H1 (cell line): Measurements from ENCODE around the gene EDN1. TPM values are rescaled to one million over a fixed set of nuclear protein-coding genes. Genes with fewer than 3 reads are reported as not detected.

Source experiments
- CTCF ChIA-PET: fragments of 300-600 bp; sonication (Branson Sonifier 250); formaldehyde crosslinking; loops from one replicate; lab custom pipeline; 2021; ENCODE audit not compliant: partially characterized antibody; lab: Charles Lee
- POLR2A ChIA-PET: fragments of 300-600 bp; sonication (Branson Sonifier 250); formaldehyde crosslinking; loops from one replicate; lab custom pipeline; 2021; ENCODE audit warnings: inconsistent platforms; ENCODE audit not compliant: partially characterized antibody; lab: Charles Lee
- DNase-seq, 2 experiments: peaks; one replicate each; pipeline versions ENCODE4 v3.0.0 to v3.0.0-alpha.2; 2010 to 2022; ENCODE audit warnings: low spot score in 2 of 2, low read depth in 1 of 2, mixed read lengths in 1 of 2
- FAIRE-seq: peaks from 2 replicates; lab custom pipeline; 2011; peaks lifted over from hg19 to GRCh38; lab: Jason Lieb, UNC
- H2AFZ ChIP-seq: 2 replicates; pipeline ENCODE4 v1.8.1; 2012; ENCODE audit warnings: low read length, inconsistent platforms
- H2AK5ac ChIP-seq: 2 replicates; pipeline ENCODE4 v1.6.1; 2013; ENCODE audit warnings: low read depth, low read length
- H2BK120ac ChIP-seq: replicated peaks from 2 replicates; pipeline ENCODE3; 2013; ENCODE audit warnings: low read depth, low read length, inconsistent platforms
- H2BK12ac ChIP-seq: 2 replicates; pipeline ENCODE4 v1.6.1; 2013; ENCODE audit warnings: low read depth, low read length
- H2BK15ac ChIP-seq: 2 replicates; pipeline ENCODE4 v1.6.1; 2013; ENCODE audit warnings: low read length
- H2BK20ac ChIP-seq: 2 replicates; pipeline ENCODE4 v1.6.1; 2013; ENCODE audit warnings: low read length
- H2BK5ac ChIP-seq: 2 replicates; pipeline ENCODE4 v1.6.1; 2013; ENCODE audit warnings: low read depth, low read length
- H3K14ac ChIP-seq: 2 replicates; pipeline ENCODE4 v1.6.1; 2013; ENCODE audit warnings: inconsistent platforms; ENCODE audit not compliant: insufficient read length
- H3K18ac ChIP-seq: 2 replicates; pipeline ENCODE4 v1.6.1; 2013; ENCODE audit warnings: low read length; ENCODE audit errors: extremely low read depth
- H3K23ac ChIP-seq: 2 replicates; pipeline ENCODE4 v1.6.1; 2013; ENCODE audit warnings: inconsistent platforms; ENCODE audit not compliant: insufficient read length
- H3K23me2 ChIP-seq: 2 replicates; pipeline ENCODE4 v1.6.1; 2013; ENCODE audit warnings: low read depth, low read length
- H3K27ac ChIP-seq: 2 replicates; pipeline ENCODE4 v1.6.1; 2011; ENCODE audit warnings: low read depth, low read length, inconsistent platforms
- H3K27me3 ChIP-seq, 4 experiments: replicated peaks in 1 of 4; 1 replicate in 1 of 4; 2 replicates in 3 of 4; pipeline versions ENCODE4 v1.6.1 to v1.8.1; 2011 to 2013; ENCODE audit warnings: low read length in 3 of 4, mild to moderate bottlenecking in 3 of 4, inconsistent platforms in 2 of 4, mixed read lengths in 2 of 4, moderate library complexity in 1 of 4; ENCODE audit not compliant: control insufficient read depth in 3 of 4, insufficient read depth in 3 of 4; ENCODE audit errors: extremely low read depth in 1 of 4
- H3K36me3 ChIP-seq, 4 experiments: 2 replicates each; pipeline versions ENCODE4 v1.6.1 to v1.8.1; 2011 to 2013; ENCODE audit warnings: mild to moderate bottlenecking in 4 of 4, low read length in 3 of 4, moderate library complexity in 2 of 4, control low read depth in 1 of 4, inconsistent platforms in 1 of 4; ENCODE audit not compliant: insufficient read depth in 4 of 4, control insufficient read depth in 2 of 4
- H3K4ac ChIP-seq: replicated peaks from 2 replicates; pipeline ENCODE3; 2013; ENCODE audit warnings: low read length, low read depth, mixed read lengths, inconsistent platforms; ENCODE audit not compliant: insufficient read length
- H3K4me1 ChIP-seq, 4 experiments: replicated peaks in 1 of 4; 1 replicate in 1 of 4; 2 replicates in 3 of 4; pipeline versions ENCODE4 v1.6.1 to v1.8.1; 2011 to 2013; ENCODE audit warnings: low read length in 3 of 4, inconsistent platforms in 2 of 4, mixed read lengths in 1 of 4; ENCODE audit not compliant: insufficient read depth in 4 of 4, control insufficient read depth in 3 of 4
- H3K4me2 ChIP-seq, 2 experiments: 2 replicates each; pipeline versions ENCODE4 v1.6.1 to v1.8.1; 2011 to 2013; ENCODE audit warnings: low read depth in 2 of 2, low read length in 2 of 2, control low read depth in 1 of 2, inconsistent platforms in 1 of 2, mild to moderate bottlenecking in 1 of 2; ENCODE audit not compliant: insufficient read depth in 1 of 2
- H3K4me3 ChIP-seq, 4 experiments: fragments of 200-600, 300-600 bp in 1 of 4; sonication (generic), shearing (Covaris generic), sonication (Bioruptor Twin) in 1 of 4; 2 replicates each; pipeline versions ENCODE4 v1.5.1 to v1.8.1; 2011 to 2016; ENCODE audit warnings: low read length in 4 of 4, low read depth in 3 of 4, control low read depth in 2 of 4, inconsistent platforms in 2 of 4, mild to moderate bottlenecking in 2 of 4, mixed read lengths in 1 of 4, moderate library complexity in 1 of 4; ENCODE audit not compliant: insufficient read depth in 2 of 4; ENCODE audit errors: extremely low read depth in 1 of 4
- H3K56ac ChIP-seq: replicated peaks from 2 replicates; pipeline ENCODE3; 2013; ENCODE audit warnings: low read depth, mild to moderate bottlenecking, mixed read lengths, low read length, inconsistent platforms; ENCODE audit not compliant: insufficient read length
- H3K79me1 ChIP-seq: 2 replicates; pipeline ENCODE4 v1.6.1; 2013; ENCODE audit warnings: low read depth, low read length, control low read depth
- H3K79me2 ChIP-seq, 2 experiments: 2 replicates each; pipeline versions ENCODE4 v1.6.1 to v1.8.1; 2012 to 2013; ENCODE audit warnings: low read length in 2 of 2, mild to moderate bottlenecking in 2 of 2, inconsistent platforms in 1 of 2; ENCODE audit not compliant: insufficient read depth in 2 of 2, control insufficient read depth in 1 of 2
- H3K9ac ChIP-seq, 4 experiments: replicated peaks in 1 of 4; 1 replicate in 1 of 4; 2 replicates in 3 of 4; pipeline versions ENCODE4 v1.6.1 to v1.8.1; 2011 to 2013; ENCODE audit warnings: low read depth in 3 of 4, low read length in 3 of 4, control low read depth in 2 of 4, mild to moderate bottlenecking in 2 of 4, moderate library complexity in 2 of 4, inconsistent platforms in 1 of 4; ENCODE audit errors: extremely low read depth in 1 of 4
- H3K9me3 ChIP-seq, 2 experiments: 2 replicates each; pipeline versions ENCODE4 v1.6.1 to v1.8.1; 2012 to 2013; ENCODE audit warnings: mild to moderate bottlenecking in 2 of 2, moderate library complexity in 2 of 2, control low read depth in 1 of 2, inconsistent platforms in 1 of 2, low read depth in 1 of 2, low read length in 1 of 2, mixed read lengths in 1 of 2; ENCODE audit not compliant: insufficient read depth in 2 of 2
- H4K20me1 ChIP-seq, 2 experiments: replicated peaks in 1 of 2; 2 replicates each; pipeline versions ENCODE3 to v1.8.1; 2011 to 2013; ENCODE audit warnings: inconsistent platforms in 2 of 2, low read length in 2 of 2, mild to moderate bottlenecking in 1 of 2; ENCODE audit not compliant: insufficient read depth in 2 of 2, control insufficient read depth in 1 of 2
- H4K5ac ChIP-seq: 2 replicates; pipeline ENCODE4 v1.6.1; 2013; ENCODE audit warnings: low read length, low read depth, mixed read lengths, inconsistent platforms; ENCODE audit not compliant: insufficient read length
- H4K8ac ChIP-seq: 2 replicates; pipeline ENCODE4 v1.8.0; 2013; ENCODE audit warnings: mild to moderate bottlenecking, moderate library complexity, low read length, inconsistent platforms; ENCODE audit not compliant: insufficient read depth; ENCODE audit errors: extremely low read depth
- H4K91ac ChIP-seq: replicated peaks from 2 replicates; pipeline ENCODE3; 2013; ENCODE audit warnings: low read length, mixed read lengths, inconsistent platforms; ENCODE audit not compliant: insufficient read length
- BACH1 ChIP-seq: IDR thresholded peaks from 2 replicates; pipeline ENCODE4 v1.6.1; 2012; ENCODE audit warnings: low read length, improper control_type of control experiment
- EZH2 ChIP-seq: fragments of 200-600 bp; sonication (generic); IDR thresholded peaks from 2 replicates; pipeline ENCODE4 v1.7.1; 2012; ENCODE audit warnings: low read depth, mild to moderate bottlenecking, moderate library complexity, low read length, inconsistent platforms; ENCODE audit not compliant: severe bottlenecking
- KDM1A ChIP-seq: fragments of 200-600, 300-600 bp; sonication (generic); IDR thresholded peaks from 2 replicates; pipeline ENCODE4 v1.7.1; 2016; ENCODE audit warnings: mild to moderate bottlenecking, low read length, borderline replicate concordance
- KDM5A ChIP-seq: fragments of 200-600 bp; IDR thresholded peaks from 2 replicates; pipeline ENCODE4 v1.7.1; 2012; ENCODE audit warnings: mild to moderate bottlenecking, low read length, inconsistent platforms, mixed read lengths
- PHF8 ChIP-seq: fragments of 200-600 bp; sonication (generic); conservative IDR thresholded peaks from 2 replicates; pipeline ENCODE4 v1.7.1; 2012; ENCODE audit warnings: low read depth, mild to moderate bottlenecking, inconsistent platforms, low read length, moderate library complexity
- POLR2AphosphoS5 ChIP-seq: IDR thresholded peaks from 2 replicates; pipeline ENCODE4 v1.6.1; 2011; ENCODE audit warnings: low read depth, low read length
- SIN3A ChIP-seq, 2 experiments: IDR thresholded peaks in 1 of 2; conservative IDR thresholded peaks in 1 of 2; 2 replicates each; pipeline ENCODE4 v1.6.1; 2011 to 2012; ENCODE audit warnings: low read length in 2 of 2, improper control_type of control experiment in 1 of 2, low read depth in 1 of 2, mild to moderate bottlenecking in 1 of 2
- SP1 ChIP-seq: IDR thresholded peaks from 2 replicates; pipeline ENCODE4 v1.6.1; 2011; ENCODE audit warnings: low read depth, low read length
- SP2 ChIP-seq: IDR thresholded peaks from 2 replicates; pipeline ENCODE4 v1.6.1; 2012; ENCODE audit warnings: mild to moderate bottlenecking, low read length, inconsistent platforms
- TAF1 ChIP-seq: IDR thresholded peaks from 2 replicates; pipeline ENCODE4 v1.6.1; 2011; ENCODE audit warnings: mild to moderate bottlenecking, low read depth, low read length
- WGBS, 2 experiments: shearing (Covaris generic) in 1 of 2; methylation state at CpG; one replicate each; pipeline versions ENCODE4 v1.1.6 to v1.1.7; 2013 to 2015; ENCODE audit warnings: low lambda C conversion rate in 2 of 2, mixed read lengths in 2 of 2, inconsistent platforms in 1 of 2, low coverage in 1 of 2, missing lambda C conversion rate in 1 of 2; ENCODE audit not compliant: insufficient replicate concordance in 2 of 2, insufficient coverage in 1 of 2, insufficient read length in 1 of 2; ENCODE audit errors: extremely low coverage in 1 of 2, missing lambda C conversion rate in 1 of 2; 5-methylcytosine and 5-hydroxymethylcytosine counted together
- polyA plus RNA-seq, 7 experiments: library from polyadenylated mRNA; depleted of rRNA in 3 of 7; stranded (reverse) in 5 of 7; unstranded in 2 of 7; fragments of >200 nt in 5 of 7; fragments of 200-250 nt in 2 of 7; gene quantifications; 1 replicate in 5 of 7; 2 replicates in 1 of 7; 4 replicates in 1 of 7; pipeline versions ENCODE4 v1.2.1 to v1.2.3, GENCODE V29; 2011 to 2013; ENCODE audit warnings: missing spikeins in 2 of 7, mixed read lengths in 2 of 7
- total RNA-seq: library from RNA; stranded (reverse); fragmentation: NEBNext Ultra II Directional; extraction: Animal tissue kit (Norgen Biotek cat#: 25700); gene quantifications from 2 replicates; pipeline ENCODE4 v1.2.1, GENCODE V29; 2021
- TF ChIP-seq, protein P1 (sequence below): IDR thresholded peaks from 2 replicates; pipeline ENCODE4 v1.6.1; 2012; ENCODE audit warnings: low read length, inconsistent platforms

Gene EDN1
- total and polyA plus RNA-seq, 2 of the 8 experiments (the other 6 are each of a cell fraction or from before 2014, with no cell fraction given), result 0.23 to 1.1 TPM

DNA sequence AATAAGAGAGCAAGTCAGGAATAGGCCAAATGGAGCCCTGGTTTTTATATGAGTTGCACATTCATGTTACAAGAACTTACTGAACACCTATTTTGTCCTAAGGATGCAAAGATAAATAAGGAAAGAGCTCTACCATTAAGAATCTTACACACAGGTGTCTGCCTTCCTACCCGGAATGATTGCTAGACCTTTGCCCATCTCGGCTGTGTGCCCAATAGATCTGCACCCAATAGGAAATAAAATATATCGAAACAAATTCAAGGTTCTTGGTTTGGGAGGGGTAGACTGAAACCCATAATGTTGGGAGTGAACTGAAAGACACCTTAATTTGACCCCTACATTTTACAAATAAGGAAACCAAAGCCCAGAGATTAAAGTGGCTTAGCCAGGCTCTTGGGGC is 48.9 kb downstream of the EDN1 start:
- Histone ChIP-seq H3K27ac (no peak overlapping the region), H3K79me2 (no peaks in the 10 kb centered on the region), H3K4me2 (no peak overlapping the region), H3K23me2 (no peaks in the 10 kb centered on the region; the same call in 1 of the 2 replicates), H3K18ac (no peak overlapping the region), H2BK12ac (no peak overlapping the region), H3K56ac (no peak overlapping the region), H3K4me3 (no peak overlapping the region), H2BK5ac (no peak overlapping the region), H2BK20ac (no peak overlapping the region), H2AK5ac (no peak overlapping the region), H3K9ac (no peak overlapping the region), H3K4me1 (peaks cover 0 to 8% (median 2%) of the 10 kb centered on the region in 4 experiments; a peak in 6 of 7 replicates), H3K9me3 (0 out of 4 replicates have a peak, but pooled peaks cover 0 to 2% of the 10 kb centered on the region in 2 experiments), H4K20me1 (no peaks in the 10 kb centered on the region), H3K14ac (no peak overlapping the region), H4K8ac (no peak overlapping the region), H2BK120ac (no peak overlapping the region), H4K91ac (no peak overlapping the region), H4K5ac (no peak overlapping the region), H3K4ac (no peak overlapping the region), H3K36me3 (no peaks in the 10 kb centered on the region), H2BK15ac (no peak overlapping the region), H2AFZ (no peak overlapping the region), H3K27me3 (no peaks in the 10 kb centered on the region), H3K79me1 (no peaks in the 10 kb centered on the region), H3K23ac (no peak overlapping the region)
- 86% methylated on average over 3 of the region's 3 CpGs; no CpG with 5 or more reads in 1 of the 2 experiments for WGBS, 2 experiments
- ChIA-PET POLR2A (no interaction called here), CTCF (no interaction called here)
- no peak for FAIRE-seq
- no peak for DNase-seq
- no peak for TF ChIP-seq KDM1A
- TF ChIP-seq, protein P1, sequence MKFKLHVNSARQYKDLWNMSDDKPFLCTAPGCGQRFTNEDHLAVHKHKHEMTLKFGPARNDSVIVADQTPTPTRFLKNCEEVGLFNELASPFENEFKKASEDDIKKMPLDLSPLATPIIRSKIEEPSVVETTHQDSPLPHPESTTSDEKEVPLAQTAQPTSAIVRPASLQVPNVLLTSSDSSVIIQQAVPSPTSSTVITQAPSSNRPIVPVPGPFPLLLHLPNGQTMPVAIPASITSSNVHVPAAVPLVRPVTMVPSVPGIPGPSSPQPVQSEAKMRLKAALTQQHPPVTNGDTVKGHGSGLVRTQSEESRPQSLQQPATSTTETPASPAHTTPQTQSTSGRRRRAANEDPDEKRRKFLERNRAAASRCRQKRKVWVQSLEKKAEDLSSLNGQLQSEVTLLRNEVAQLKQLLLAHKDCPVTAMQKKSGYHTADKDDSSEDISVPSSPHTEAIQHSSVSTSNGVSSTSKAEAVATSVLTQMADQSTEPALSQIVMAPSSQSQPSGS, result no peak
- no peak for TF ChIP-seq SP2
- TF ChIP-seq EZH2, result no peak
- no peak for TF ChIP-seq POLR2AphosphoS5
- TF ChIP-seq SIN3A (conservative IDR thresholded peaks at IDR 0.05 in 1 of 2, IDR thresholded peaks at IDR 0.05 in 1 of 2; ENCODE audit: low read depth in 1 of 2, low read length in 2 of 2), result no peak
- TF ChIP-seq PHF8, result no peak
- no peak for TF ChIP-seq TAF1
- TF ChIP-seq BACH1, result no peak
- TF ChIP-seq SP1, result no peak
- no peak for TF ChIP-seq KDM5A
